C1 segment of cervical spinal cord (tissue), 14 donors: ENCODE measurements around the gene ITGA3.
A peak's percentile ranks its signal among the peaks of the same experiment; 100 is the strongest.

ENCODE experiments used
- DNase-seq, 14 donors: peaks; one replicate each; lab custom pipeline; 2025; lab: John Stamatoyannopoulos, UW

Gene ITGA3

GRCh38 chr17:50108556-50108955 is 52.6 kb downstream of the ITGA3 start:
- no peak for DNase-seq

GRCh38 chr17:50109207-50109606 is 53.3 kb downstream of the ITGA3 start:
- no peak for DNase-seq

- DNase-seq = no peak
These were observed 53.9 kb downstream of the ITGA3 start for GRCh38 chr17:50109785-50110184.

GRCh38 chr17:50110591-50111349 is 54.9 kb downstream of the ITGA3 start:
- DNase-seq = peak in 1 of 14 donors; percentile 68

- peak in 9 of 14 donors; percentile 13 to 89 (median 36) for DNase-seq
These were observed 56.1 kb downstream of the ITGA3 start for GRCh38 chr17:50111673-50112655.

- peak in 2 of 14 donors; percentile 14 to 27 for DNase-seq
These were observed 56.8 kb downstream of the ITGA3 start for GRCh38 chr17:50112694-50113093.

- no peak for DNase-seq
These were observed 57.9 kb downstream of the ITGA3 start for GRCh38 chr17:50113624-50114320.

GRCh38 chr17:50114401-50114800 is 58.5 kb downstream of the ITGA3 start:
- no peak for DNase-seq

- DNase-seq = peak in 3 of 14 donors; percentile 10 to 44 (median 12)
These were observed 59.0 kb downstream of the ITGA3 start for GRCh38 chr17:50114849-50115357.

- no peak for DNase-seq
These were observed 59.8 kb downstream of the ITGA3 start for GRCh38 chr17:50115756-50116155.

GRCh38 chr17:50117202-50118051 is 61.5 kb downstream of the ITGA3 start:
- no peak for DNase-seq

GRCh38 chr17:50118076-50118827 is 62.3 kb downstream of the ITGA3 start:
- peak in 2 of 14 donors; percentile 17 to 78 for DNase-seq

GRCh38 chr17:50118828-50119218 is 62.9 kb downstream of the ITGA3 start:
- DNase-seq = no peak

- DNase-seq = no peak
These were observed 64.8 kb downstream of the ITGA3 start for GRCh38 chr17:50120475-50121253.

GRCh38 chr17:50122945-50123344 is 67.0 kb downstream of the ITGA3 start:
- no peak for DNase-seq

GRCh38 chr17:50123649-50124349 is 67.9 kb downstream of the ITGA3 start:
- peak in 3 of 14 donors; percentile 8 to 72 (median 13) for DNase-seq

- no peak for DNase-seq
These were observed 69.6 kb downstream of the ITGA3 start for GRCh38 chr17:50125420-50125997.
